ENCODE data around the gene PDE6H. TPM values are rescaled to one million over a fixed set of nuclear protein-coding genes. Genes with fewer than 3 reads are reported as not detected.

Gene PDE6H
- total and polyA plus RNA-seq, 2 experiments from 2014 or later: not detected

DNA sequence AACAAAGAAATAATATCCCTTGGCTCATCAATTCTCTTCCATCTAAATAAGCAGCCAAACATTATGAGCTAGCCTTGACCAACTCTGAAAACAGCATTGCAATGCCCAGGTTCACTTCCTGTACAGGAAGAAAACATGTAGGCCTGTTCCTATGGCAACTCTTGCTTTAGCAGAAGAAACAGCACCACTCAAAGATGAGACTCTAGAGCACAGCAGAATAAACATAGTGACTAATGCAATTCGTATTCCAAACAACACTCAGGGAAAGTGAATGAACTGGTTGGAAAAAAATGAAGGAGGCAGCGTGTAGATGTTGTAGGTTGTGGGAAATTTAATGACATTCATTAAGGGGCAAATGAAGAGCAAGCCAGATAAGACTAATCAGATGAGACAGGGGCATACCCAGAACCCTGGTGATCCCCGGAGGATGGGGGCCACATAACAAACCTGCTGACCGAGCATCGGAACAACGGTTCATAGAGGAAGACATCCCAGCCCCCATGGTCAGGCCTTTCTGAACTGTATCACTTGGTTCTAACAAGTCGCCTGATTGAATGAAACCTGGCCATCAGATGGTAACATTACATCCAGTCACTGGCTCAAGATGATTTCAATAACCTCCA is 20.4 kb upstream of the PDE6H start:
- Histone ChIP-seq H2AFZ (no peak overlapping the region), H3K4me1 (ENCODE audit: insufficient read depth) (peaks cover 33% of the 10 kb centered on the region), H3K4me2 (no peak overlapping the region)

DNA sequence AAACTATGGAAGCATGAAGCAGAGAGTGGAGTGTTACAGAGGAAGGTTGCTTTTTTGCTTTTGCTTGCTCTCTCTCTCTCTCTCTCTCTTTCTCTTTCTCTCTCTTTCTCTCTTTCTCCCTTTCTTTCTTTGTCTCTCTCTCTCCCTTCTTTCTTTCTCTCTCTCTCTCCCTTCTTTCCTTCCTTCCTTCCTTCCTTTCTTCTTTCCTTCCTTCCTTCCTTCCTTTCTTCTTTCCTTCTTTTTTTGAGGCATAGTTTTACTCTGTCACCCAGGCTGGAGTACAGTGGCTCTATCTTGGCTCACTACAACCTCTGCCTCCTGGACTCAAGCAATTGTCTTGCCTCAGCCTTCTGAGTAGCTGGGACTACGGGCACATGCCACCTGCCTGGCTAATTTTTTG is 19.1 kb upstream of the PDE6H start:
- H3K36me3 ChIP-seq (replicated peaks; ENCODE audit: insufficient read depth, low read depth): no peaks in the 10 kb centered on the region
- no peak overlapping the region for H3K4me3 ChIP-seq
- WGBS (ENCODE audit: low lambda C conversion rate, missing lambda C conversion rate): 94% methylated on average over 1 of the region's 1 CpG
- H3K79me2 ChIP-seq: no peaks in the 10 kb centered on the region
- H4K20me1 ChIP-seq (ENCODE audit: insufficient read depth, poor library complexity, severe bottlenecking): no peaks in the 10 kb centered on the region
- H3K4me1 ChIP-seq (ENCODE audit: insufficient read depth): peaks cover 21% of the 10 kb centered on the region
- H3K27ac ChIP-seq: no peak overlapping the region
- TF ChIP-seq EZH2 (IDR thresholded peaks at IDR 0.05; ENCODE audit: borderline replicate concordance) (no peak), EZH2phosphoT487 (IDR thresholded peaks at IDR 0.05; ENCODE audit: low read depth, severe bottlenecking, unreplicated experiment) (no peak)
- TF ChIP-seq, protein P1, sequence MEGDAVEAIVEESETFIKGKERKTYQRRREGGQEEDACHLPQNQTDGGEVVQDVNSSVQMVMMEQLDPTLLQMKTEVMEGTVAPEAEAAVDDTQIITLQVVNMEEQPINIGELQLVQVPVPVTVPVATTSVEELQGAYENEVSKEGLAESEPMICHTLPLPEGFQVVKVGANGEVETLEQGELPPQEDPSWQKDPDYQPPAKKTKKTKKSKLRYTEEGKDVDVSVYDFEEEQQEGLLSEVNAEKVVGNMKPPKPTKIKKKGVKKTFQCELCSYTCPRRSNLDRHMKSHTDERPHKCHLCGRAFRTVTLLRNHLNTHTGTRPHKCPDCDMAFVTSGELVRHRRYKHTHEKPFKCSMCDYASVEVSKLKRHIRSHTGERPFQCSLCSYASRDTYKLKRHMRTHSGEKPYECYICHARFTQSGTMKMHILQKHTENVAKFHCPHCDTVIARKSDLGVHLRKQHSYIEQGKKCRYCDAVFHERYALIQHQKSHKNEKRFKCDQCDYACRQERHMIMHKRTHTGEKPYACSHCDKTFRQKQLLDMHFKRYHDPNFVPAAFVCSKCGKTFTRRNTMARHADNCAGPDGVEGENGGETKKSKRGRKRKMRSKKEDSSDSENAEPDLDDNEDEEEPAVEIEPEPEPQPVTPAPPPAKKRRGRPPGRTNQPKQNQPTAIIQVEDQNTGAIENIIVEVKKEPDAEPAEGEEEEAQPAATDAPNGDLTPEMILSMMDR (IDR thresholded peaks at IDR 0.05; ENCODE audit: poor library complexity): no peak
- no peaks in the 10 kb centered on the region for H3K9me3 ChIP-seq (ENCODE audit: low read depth)
- no peaks in the 10 kb centered on the region for H3K9me2 ChIP-seq (replicated peaks; ENCODE audit: insufficient read depth)
- H3K27me3 ChIP-seq: no peaks in the 10 kb centered on the region
- H3K4me2 ChIP-seq: no peak overlapping the region
- no peak overlapping the region for H2AFZ ChIP-seq
- DNase-seq (ENCODE audit: low spot score): no peak

More for the DNA sequence above, 20.4 kb upstream of the PDE6H start:
- H3K9me2 ChIP-seq (replicated peaks; ENCODE audit: insufficient read depth): no peaks in the 10 kb centered on the region
- H3K79me2 ChIP-seq: no peaks in the 10 kb centered on the region
- no peak for TF ChIP-seq EZH2 (IDR thresholded peaks at IDR 0.05; ENCODE audit: borderline replicate concordance)
- no peak for TF ChIP-seq EZH2phosphoT487 (IDR thresholded peaks at IDR 0.05; ENCODE audit: low read depth, severe bottlenecking, unreplicated experiment)
- TF ChIP-seq, protein P1 (IDR thresholded peaks at IDR 0.05; ENCODE audit: poor library complexity): no peak
- H3K27ac ChIP-seq: peak overlapping the region; percentile 68
- no peaks in the 10 kb centered on the region for H3K27me3 ChIP-seq
- 72% methylated on average over 7 of the region's 7 CpGs for WGBS (ENCODE audit: low lambda C conversion rate, missing lambda C conversion rate)
- DNase-seq (ENCODE audit: low spot score): peak; percentile 79
- H3K9me3 ChIP-seq (ENCODE audit: low read depth): no peaks in the 10 kb centered on the region
- no peaks in the 10 kb centered on the region for H3K36me3 ChIP-seq (replicated peaks; ENCODE audit: insufficient read depth, low read depth)
- no peaks in the 10 kb centered on the region for H4K20me1 ChIP-seq (ENCODE audit: insufficient read depth, poor library complexity, severe bottlenecking)
- H3K4me3 ChIP-seq: no peak overlapping the region

DNA sequence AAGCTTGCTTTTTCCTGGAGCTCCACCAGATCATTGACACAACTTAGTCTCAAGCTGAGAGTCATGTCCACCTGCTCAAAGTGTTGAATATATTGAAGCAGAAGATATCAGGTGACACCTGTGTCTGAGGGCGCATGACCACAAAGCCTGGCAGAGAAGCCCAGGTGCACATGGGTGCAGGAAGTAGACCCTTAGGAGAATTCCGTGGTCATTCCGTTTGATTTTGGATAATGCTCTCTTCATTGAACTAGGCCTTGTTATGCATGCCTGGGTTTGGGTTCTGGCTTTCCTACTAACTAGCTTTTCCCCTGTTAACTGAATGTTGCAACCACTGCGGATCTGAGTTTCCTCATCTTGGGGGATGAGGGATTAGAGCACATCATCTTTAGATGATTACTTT is 18.6 kb upstream of the PDE6H start:
- no peak overlapping the region for H3K27ac ChIP-seq

More for the DNA sequence above, 18.6 kb upstream of the PDE6H start:
- Histone ChIP-seq H3K4me1 (ENCODE audit: insufficient read depth) (peaks cover 16% of the 10 kb centered on the region), H3K36me3 (replicated peaks; ENCODE audit: insufficient read depth, low read depth) (no peaks in the 10 kb centered on the region), H3K79me2 (no peaks in the 10 kb centered on the region), H3K4me3 (no peak overlapping the region), H3K27me3 (no peaks in the 10 kb centered on the region), H3K9me2 (replicated peaks; ENCODE audit: insufficient read depth) (no peaks in the 10 kb centered on the region), H3K9me3 (ENCODE audit: low read depth) (no peaks in the 10 kb centered on the region), H2AFZ (no peak overlapping the region), H3K4me2 (no peak overlapping the region), H4K20me1 (ENCODE audit: insufficient read depth, poor library complexity, severe bottlenecking) (no peaks in the 10 kb centered on the region)
- DNase-seq (ENCODE audit: low spot score): no peak
- no peak for TF ChIP-seq EZH2phosphoT487 (IDR thresholded peaks at IDR 0.05; ENCODE audit: low read depth, severe bottlenecking, unreplicated experiment)
- TF ChIP-seq, protein P1 (IDR thresholded peaks at IDR 0.05; ENCODE audit: poor library complexity): no peak
- 92% methylated on average over 4 of the region's 4 CpGs for WGBS (ENCODE audit: low lambda C conversion rate, missing lambda C conversion rate)

All from hepatocyte (in vitro differentiated cells).